Measurements from ENCODE around the gene IGLL5.
"Not testable (repeated sequence)": the region's sequence is repeated elsewhere in the genome, so short reads cannot be mapped to it uniquely, and the experiment has no call there.

Gene IGLL5

GRCh38 chr22:22912988-22913253 is 25.3 kb downstream of the IGLL5 start:
- in situ Hi-C loops (cut with MboI; ENCODE audit: low sequenced_read_pairs): no loop called here

GRCh38 chr22:22913989-22914388 is 26.4 kb downstream of the IGLL5 start:
- in situ Hi-C loops (cut with MboI; ENCODE audit: low sequenced_read_pairs): no loop called here

GRCh38 chr22:22914726-22915669 is 27.4 kb downstream of the IGLL5 start:
- in situ Hi-C loops (cut with MboI; ENCODE audit: low sequenced_read_pairs): no loop called here

GRCh38 chr22:22915670-22916035 is 28.0 kb downstream of the IGLL5 start:
- in situ Hi-C loops (cut with MboI; ENCODE audit: low sequenced_read_pairs): no loop called here

- in situ Hi-C loops (cut with MboI; ENCODE audit: low sequenced_read_pairs): no loop called here
Observed at GRCh38 chr22:22916215-22916951, 28.8 kb downstream of the IGLL5 start.

GRCh38 chr22:22916952-22917290 is 29.3 kb downstream of the IGLL5 start:
- in situ Hi-C loops (cut with MboI; ENCODE audit: low sequenced_read_pairs): no loop called here

- in situ Hi-C loops (cut with MboI; ENCODE audit: low sequenced_read_pairs): no loop called here
Observed at GRCh38 chr22:22917377-22917776, 29.8 kb downstream of the IGLL5 start.

GRCh38 chr22:22918297-22918965 is 30.8 kb downstream of the IGLL5 start:
- in situ Hi-C loops (cut with MboI; ENCODE audit: low sequenced_read_pairs): no loop called here

- in situ Hi-C loops (cut with MboI; ENCODE audit: low sequenced_read_pairs): no loop called here
Observed at GRCh38 chr22:22919041-22919440, 31.4 kb downstream of the IGLL5 start.

- in situ Hi-C loops (cut with MboI; ENCODE audit: low sequenced_read_pairs): no loop called here
Observed at GRCh38 chr22:22920104-22920654, 32.6 kb downstream of the IGLL5 start.

- in situ Hi-C loops (cut with MboI; ENCODE audit: low sequenced_read_pairs): no loop called here
Observed at GRCh38 chr22:22920910-22921550, 33.4 kb downstream of the IGLL5 start.

- in situ Hi-C loops (cut with MboI; ENCODE audit: low sequenced_read_pairs): no loop called here
Observed at GRCh38 chr22:22921575-22921974, 34.0 kb downstream of the IGLL5 start.

GRCh38 chr22:22922092-22922953 is 34.7 kb downstream of the IGLL5 start:
- in situ Hi-C loops (cut with MboI; ENCODE audit: low sequenced_read_pairs): not testable (repeated sequence)

- in situ Hi-C loops (cut with MboI; ENCODE audit: low sequenced_read_pairs): no loop called here
Observed at GRCh38 chr22:22922954-22923319, 35.3 kb downstream of the IGLL5 start.

- in situ Hi-C loops (cut with MboI; ENCODE audit: low sequenced_read_pairs): no loop called here
Observed at GRCh38 chr22:22923379-22923778, 35.8 kb downstream of the IGLL5 start.

- in situ Hi-C loops (cut with MboI; ENCODE audit: low sequenced_read_pairs): no loop called here
Observed at GRCh38 chr22:22923930-22924329, 36.3 kb downstream of the IGLL5 start.

- in situ Hi-C loops (cut with MboI; ENCODE audit: low sequenced_read_pairs): no loop called here
Observed at GRCh38 chr22:22924369-22925145, 36.9 kb downstream of the IGLL5 start.

GRCh38 chr22:22925146-22925804 is 37.7 kb downstream of the IGLL5 start:
- in situ Hi-C loops (cut with MboI; ENCODE audit: low sequenced_read_pairs): no loop called here

GRCh38 chr22:22925805-22926369 is 38.3 kb downstream of the IGLL5 start:
- in situ Hi-C loops (cut with MboI; ENCODE audit: low sequenced_read_pairs): no loop called here

Measured in HL-60/S4 (cell line).